ENCODE data around the gene SPON2.

The SPON2 gene

GRCh38 chr4:1172228-1172851 is at the start of gene SPON2:
Gene SPON2 (minus strand): TSS chr4:1172583.
- no peak for DNase-seq

DNA sequence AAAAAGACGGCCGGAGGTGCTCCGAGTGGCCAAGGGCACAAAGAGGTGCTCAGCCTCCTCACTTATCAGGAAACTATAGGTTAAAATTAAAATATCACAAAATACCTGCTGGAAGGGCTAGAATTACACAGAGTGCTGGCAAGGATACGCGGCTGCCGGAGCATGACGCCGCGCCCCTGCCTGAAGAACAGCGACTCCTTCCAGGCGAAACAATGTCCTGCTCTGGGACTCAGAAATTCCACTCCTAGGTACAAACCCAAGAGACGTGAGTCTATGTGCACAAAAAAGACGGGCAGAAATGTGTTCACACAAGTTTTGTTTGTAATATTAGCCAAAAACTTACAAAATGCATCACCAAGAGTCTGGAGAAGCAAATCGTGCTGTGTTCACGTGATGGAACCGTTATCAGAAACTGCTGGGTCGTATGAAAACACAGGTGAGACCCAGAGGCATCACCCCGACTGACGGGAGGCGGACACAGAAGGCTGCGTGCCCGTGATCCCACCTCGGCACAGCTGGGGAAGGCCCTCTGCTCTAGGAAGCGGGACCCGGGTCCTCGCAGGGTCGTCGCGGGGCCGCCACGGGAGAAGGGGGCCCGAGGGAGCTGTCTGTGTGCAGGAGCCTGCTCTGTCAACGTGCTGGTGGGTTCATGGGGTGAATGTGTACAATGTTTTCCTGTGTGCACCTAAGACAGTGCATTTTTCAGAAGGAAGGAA is 48.9 kb upstream of the SPON2 start:
- DNase-seq = no peak

GRCh38 chr4:1220566-1220965 is 48.2 kb upstream of the SPON2 start:
- no peak for DNase-seq

- DNase-seq = no peak
These were observed 47.2 kb upstream of the SPON2 start for GRCh38 chr4:1219566-1219950.

- DNase-seq = no peak
These were observed 46.5 kb upstream of the SPON2 start for GRCh38 chr4:1218634-1219565.

DNA sequence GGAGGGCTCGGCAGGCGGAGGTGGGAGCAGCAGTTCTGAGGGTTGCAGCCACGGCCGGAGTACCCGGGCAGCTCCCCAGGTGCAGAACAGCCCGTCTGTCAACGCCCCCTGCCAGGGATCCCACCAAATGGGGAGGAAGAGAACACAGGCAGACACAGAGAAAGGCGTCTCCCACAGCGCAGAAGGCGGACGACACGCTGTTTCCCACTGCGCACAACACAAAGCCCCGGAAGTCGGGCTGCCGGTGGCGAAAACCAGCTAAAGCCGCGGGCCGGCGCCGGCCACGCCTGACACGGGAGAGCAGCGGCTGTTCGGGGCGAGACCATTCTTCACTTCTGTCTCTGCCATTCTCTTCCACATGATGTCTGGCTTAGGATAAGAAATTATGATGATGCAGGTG is 45.0 kb upstream of the SPON2 start:
- DNase-seq = no peak

- DNase-seq = no peak
These were observed 44.5 kb upstream of the SPON2 start for GRCh38 chr4:1216869-1217294.

GRCh38 chr4:1216076-1216614 is 43.8 kb upstream of the SPON2 start:
- DNase-seq = no peak

- no peak for DNase-seq
These were observed 43.0 kb upstream of the SPON2 start for GRCh38 chr4:1215141-1216075.

GRCh38 chr4:1214101-1215095 is 42.0 kb upstream of the SPON2 start:
- no peak for DNase-seq

- DNase-seq = no peak
These were observed 41.1 kb upstream of the SPON2 start for GRCh38 chr4:1213336-1213995.

GRCh38 chr4:1212546-1213335 is 40.4 kb upstream of the SPON2 start:
- DNase-seq = no peak

DNA sequence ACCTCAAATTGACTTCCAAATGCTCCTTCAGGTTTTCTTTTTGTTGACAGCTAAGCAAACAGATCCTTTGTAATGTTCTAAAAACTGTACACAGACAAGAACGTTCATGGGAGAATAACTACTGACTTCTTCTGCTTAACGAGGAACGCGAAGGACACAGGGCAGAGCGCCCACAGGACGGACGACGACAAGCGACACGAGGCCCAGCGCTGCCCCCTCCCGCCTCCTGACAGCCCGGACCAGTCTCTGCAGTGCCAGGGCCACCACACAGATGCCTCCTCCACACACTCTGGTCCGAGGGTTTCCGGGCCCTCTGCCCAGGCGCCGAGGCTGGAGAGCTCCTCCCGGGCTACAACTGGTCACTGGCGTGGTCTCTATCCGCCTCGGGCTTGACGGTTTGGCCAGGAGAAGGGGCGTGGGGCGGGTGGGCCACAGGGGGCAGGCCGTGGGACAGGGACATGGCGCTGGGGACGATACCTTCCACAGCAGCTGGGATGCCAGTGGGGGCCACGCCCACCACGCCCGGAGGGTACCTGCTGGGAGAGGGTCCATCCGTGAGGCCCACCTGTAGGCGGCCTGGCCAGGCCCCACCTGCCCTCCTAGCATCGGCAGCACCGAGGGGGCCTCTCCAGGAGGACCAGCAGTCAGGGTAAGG is 39.6 kb upstream of the SPON2 start:
- no peak for DNase-seq

- DNase-seq = no peak
These were observed 39.0 kb upstream of the SPON2 start for GRCh38 chr4:1211371-1211770.

DNA sequence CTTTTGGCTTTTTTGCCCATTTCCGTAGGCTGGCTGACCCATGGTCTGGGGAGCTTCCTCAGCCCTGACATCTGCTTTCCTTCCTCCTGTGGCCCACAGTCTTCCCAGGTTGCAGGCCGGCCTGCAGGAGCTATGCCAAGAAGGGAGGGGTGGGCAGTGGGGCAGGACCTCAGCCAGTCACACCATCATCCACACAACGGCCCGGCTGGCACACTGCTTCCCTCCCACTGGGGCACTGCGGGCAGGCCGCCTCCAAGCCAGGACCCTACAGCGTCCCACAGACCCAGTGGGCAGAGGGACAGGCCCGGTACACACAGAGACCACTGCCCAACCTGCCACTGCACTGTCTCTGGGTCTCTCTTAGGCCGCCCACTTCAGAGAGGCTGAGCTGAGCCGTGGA is 38.6 kb upstream of the SPON2 start:
- no peak for DNase-seq

DNA sequence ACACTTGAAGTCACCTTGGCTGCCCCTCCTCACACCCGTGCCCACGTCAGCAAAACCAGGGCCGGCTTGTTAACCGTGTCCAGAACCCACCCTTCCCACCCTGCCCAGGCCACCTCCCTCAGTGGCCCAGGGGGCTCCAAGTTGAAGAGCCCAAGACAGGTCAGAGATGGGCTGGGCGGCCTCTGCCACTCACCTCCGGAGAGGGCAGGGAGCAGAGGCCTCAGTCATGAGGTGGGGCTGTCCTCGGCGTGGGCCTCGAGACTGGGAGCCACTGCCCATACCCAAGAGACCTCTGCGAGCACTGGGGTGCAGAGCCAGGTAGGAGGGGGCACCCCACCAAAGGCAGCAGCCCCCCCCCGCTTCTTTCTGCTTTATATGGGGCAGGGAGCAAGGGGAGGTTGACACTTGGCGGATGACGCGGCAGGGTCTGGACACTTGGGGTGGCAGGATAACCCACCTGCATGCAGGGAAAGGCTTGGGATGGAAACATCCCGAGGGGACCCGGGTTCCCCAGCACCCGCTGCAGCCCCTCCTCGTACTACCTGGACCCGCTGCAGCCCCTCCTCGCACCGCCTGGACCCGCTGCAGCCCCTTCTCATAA is 38.0 kb upstream of the SPON2 start:
- no peak for DNase-seq

GRCh38 chr4:1209821-1210220 is 37.4 kb upstream of the SPON2 start:
- no peak for DNase-seq

- no peak for DNase-seq
These were observed 36.8 kb upstream of the SPON2 start for GRCh38 chr4:1208970-1209704.

Data from 8988T (cell line).